Measurements from ENCODE around the gene POGLUT2.

- no peak for TF ChIP-seq CTCF (conservative IDR thresholded peaks at IDR 0.05; ENCODE audit: low read depth in 2 of 2)
- no peak for TF ChIP-seq REST (IDR thresholded peaks at IDR 0.05; ENCODE audit: unreplicated experiment)
- no peak for TF ChIP-seq EZH2phosphoT487 (IDR thresholded peaks at IDR 0.05; ENCODE audit: unreplicated experiment)
- TF ChIP-seq POLR2AphosphoS5 (IDR thresholded peaks at IDR 0.05; ENCODE audit: low read depth), result no peak
- TF ChIP-seq EZH2 (IDR thresholded peaks at IDR 0.05; ENCODE audit: low read depth, unreplicated experiment), result no peak
- no peak for TF ChIP-seq JUNB (IDR thresholded peaks at IDR 0.05; ENCODE audit: unreplicated experiment)
- TF ChIP-seq ZNF331 (CRISPR knock-in tag; IDR thresholded peaks at IDR 0.05; ENCODE audit: low read depth), result no peak
- no peak for TF ChIP-seq ZNF114 (CRISPR knock-in tag; IDR thresholded peaks at IDR 0.05)
Measured at GRCh38 chr13:102825921-102826706, 27.3 kb upstream of the POGLUT2 start.

Data from GM23338 (cell line).